Tibial nerve (tissue), 4 donors: ENCODE measurements around the gene TRIM24. TPM values are rescaled to one million over a fixed set of nuclear protein-coding genes. Genes with fewer than 3 reads are reported as not detected.

Experiments used
- DNase-seq, 2 donors: peaks; one replicate each; pipeline ENCODE4 v3.0.0-alpha.2; 2019; ENCODE audit warnings: low spot score in 2 of 2
- H3K27ac ChIP-seq, 4 donors: fragments of 200-600 bp; sonication (generic) in 3 of 4; one replicate each; pipeline ENCODE4 v1.5.1; 2017 to 2019; ENCODE audit warnings: mild to moderate bottlenecking in 1 of 4
- H3K27me3 ChIP-seq, 2 donors: fragments of 200-600 bp; sonication (generic) in 1 of 2; one replicate each; pipeline versions ENCODE4 v1.5.1 to v1.6.0; 2017 to 2019
- H3K36me3 ChIP-seq, 3 donors: fragments of 200-600 bp; sonication (generic); one replicate each; pipeline ENCODE4 v1.5.1; 2018 to 2019
- H3K4me1 ChIP-seq, 4 donors: fragments of 200-600 bp; sonication (generic) in 3 of 4; one replicate each; pipeline ENCODE4 v1.5.1; 2017 to 2019
- H3K4me3 ChIP-seq, 4 donors: fragments of 200-600 bp; sonication (generic) in 3 of 4; one replicate each; pipeline ENCODE4 v1.5.1; 2017 to 2019; ENCODE audit warnings: mild to moderate bottlenecking in 1 of 4, moderate library complexity in 1 of 4
- H3K9me3 ChIP-seq, 4 donors: fragments of 200-600 bp; sonication (generic) in 3 of 4; one replicate each; pipeline ENCODE4 v1.5.1; 2017 to 2019
- CTCF ChIP-seq, 5 experiments: fragments of 200-600 bp in 3 of 5; fragments of 450-650 bp in 2 of 5; sonication (generic) in 3 of 5; IDR thresholded peaks; one replicate each; pipeline ENCODE4 v1.5.1; 2016 to 2019; ENCODE audit warnings: antibody characterized with exemption in 5 of 5, mild to moderate bottlenecking in 3 of 5, moderate library complexity in 2 of 5
- EP300 ChIP-seq, 2 donors: sonication (generic); formaldehyde crosslinking; IDR thresholded peaks; one replicate each; pipeline ENCODE4 v1.6.1; 2017; ENCODE audit warnings: antibody characterized with exemption in 2 of 2, mild to moderate bottlenecking in 1 of 2
- POLR2A ChIP-seq, 2 donors: fragments of 450-650 bp; IDR thresholded peaks; one replicate each; pipeline ENCODE4 v1.6.1; 2017; ENCODE audit warnings: antibody characterized with exemption in 2 of 2, mild to moderate bottlenecking in 2 of 2, moderate library complexity in 2 of 2
- WGBS, 2 donors: methylation state at CpG; one replicate each; pipeline ENCODE4 v1.1.5; 2018; 5-methylcytosine and 5-hydroxymethylcytosine counted together
- total RNA-seq, 4 donors: library from RNA; depleted of rRNA; stranded (reverse); fragments of >200 nt; gene quantifications; one replicate each; pipeline ENCODE4 v1.1.0, GENCODE V29; 2016

The TRIM24 gene
- total RNA-seq, 4 donors from 2014 or later: 15.9 to 20.5 (median 17.7) TPM

GRCh38 chr7:138512092-138512858 lies 52.2 kb downstream of the TRIM24 start:
- Histone ChIP-seq H3K4me1 (no peaks in the 10 kb centered on the region), H3K9me3 (no peaks in the 10 kb centered on the region), H3K27me3 (no peaks in the 10 kb centered on the region), H3K36me3 (peaks cover 0 to 57% (median 0%) of the 10 kb centered on the region in 3 donors), H3K4me3 (no peak overlapping the region), H3K27ac (no peak overlapping the region)
- WGBS, 2 donors: 94 to 100% methylated on average over 3 of the region's 3 CpGs
- DNase-seq: no peak
- TF ChIP-seq EP300 (IDR thresholded peaks at IDR 0.05) (no peak), POLR2A (IDR thresholded peaks at IDR 0.05) (no peak)

GRCh38 chr7:138512885-138513284 lies 52.8 kb downstream of the TRIM24 start:
- Histone ChIP-seq H3K27me3 (no peaks in the 10 kb centered on the region), H3K9me3 (no peaks in the 10 kb centered on the region), H3K4me1 (no peaks in the 10 kb centered on the region), H3K27ac (no peak overlapping the region), H3K36me3 (peaks cover 0 to 57% (median 0%) of the 10 kb centered on the region in 3 donors), H3K4me3 (no peak overlapping the region)
- no peak for TF ChIP-seq EP300 (IDR thresholded peaks at IDR 0.05)
- no peak for TF ChIP-seq CTCF (IDR thresholded peaks at IDR 0.05)
- TF ChIP-seq POLR2A (IDR thresholded peaks at IDR 0.05): no peak
- no peak for DNase-seq
- WGBS, 2 donors: 96 to 97% methylated on average over 1 of the region's 1 CpG

- H3K27ac ChIP-seq: no peak overlapping the region
- DNase-seq: no peak
- H3K4me3 ChIP-seq: no peak overlapping the region
- WGBS, 2 donors: 95 to 97% methylated on average over 4 of the region's 4 CpGs
- no peak for TF ChIP-seq EP300 (IDR thresholded peaks at IDR 0.05)
- TF ChIP-seq POLR2A (IDR thresholded peaks at IDR 0.05): no peak
- TF ChIP-seq CTCF (IDR thresholded peaks at IDR 0.05): no peak
- no peaks in the 10 kb centered on the region for H3K27me3 ChIP-seq
- no peaks in the 10 kb centered on the region for H3K9me3 ChIP-seq
- H3K36me3 ChIP-seq: peaks cover 0 to 59% (median 0%) of the 10 kb centered on the region in 3 donors
- H3K4me1 ChIP-seq: no peaks in the 10 kb centered on the region
Measured at GRCh38 chr7:138513344-138513871, 53.3 kb downstream of the TRIM24 start.

GRCh38 chr7:138514044-138514443 lies 54.0 kb downstream of the TRIM24 start:
- Histone ChIP-seq H3K27me3 (no peaks in the 10 kb centered on the region), H3K36me3 (peaks cover 0 to 61% (median under 1%) of the 10 kb centered on the region in 3 donors), H3K4me3 (no peak overlapping the region), H3K9me3 (no peaks in the 10 kb centered on the region), H3K27ac (no peak overlapping the region), H3K4me1 (no peaks in the 10 kb centered on the region)
- no peak for TF ChIP-seq CTCF (IDR thresholded peaks at IDR 0.05)
- DNase-seq: no peak
- 42 to 44% methylated on average over 1 of the region's 1 CpG for WGBS, 2 donors

DNA sequence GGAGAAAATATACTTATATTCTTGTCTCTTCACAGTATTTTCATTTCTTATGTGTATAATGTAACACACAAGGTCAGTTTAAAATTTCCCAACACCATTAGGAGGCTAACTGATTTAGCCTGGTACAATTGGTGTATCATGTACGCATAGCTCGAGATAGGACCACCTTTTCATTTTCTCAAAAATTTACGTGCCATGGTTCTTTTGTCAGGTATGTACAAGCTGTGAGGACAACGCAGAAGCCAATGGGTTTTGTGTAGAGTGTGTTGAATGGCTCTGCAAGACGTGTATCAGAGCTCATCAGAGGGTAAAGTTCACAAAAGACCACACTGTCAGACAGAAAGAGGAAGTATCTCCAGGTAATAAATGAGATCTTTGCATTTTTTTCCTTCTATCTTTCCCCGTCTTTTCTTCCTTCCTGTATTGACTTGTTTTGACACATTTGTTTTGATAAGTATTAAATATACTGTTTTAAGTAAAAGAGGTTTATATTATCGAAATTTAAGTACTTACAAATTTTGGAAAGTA lies 55.0 kb downstream of the TRIM24 start:
- Histone ChIP-seq H3K4me1 (no peaks in the 10 kb centered on the region), H3K27ac (no peak overlapping the region), H3K9me3 (no peaks in the 10 kb centered on the region), H3K4me3 (no peak overlapping the region), H3K27me3 (no peaks in the 10 kb centered on the region), H3K36me3 (peaks cover 3 to 71% (median 8%) of the 10 kb centered on the region in 3 donors)
- no peak for DNase-seq
- 86% methylated on average over 7 of the region's 7 CpGs for WGBS, 2 donors
- TF ChIP-seq POLR2A (IDR thresholded peaks at IDR 0.05): no peak
- TF ChIP-seq EP300 (IDR thresholded peaks at IDR 0.05): no peak
- TF ChIP-seq CTCF (IDR thresholded peaks at IDR 0.05): no peak
